ENCODE measurements around the gene SPG21. TPM values are rescaled to one million over a fixed set of nuclear protein-coding genes. Genes with fewer than 3 reads are reported as not detected.

SPG21 gene
- total RNA-seq, 6 donors from 2014 or later = 58.8 to 113 (median 94.7) TPM

- no peaks in the 10 kb centered on the region for H3K36me3 ChIP-seq
- WGBS, 2 donors = 92% methylated on average over 11 of the region's 11 CpGs
- DNase-seq (no peak), ATAC-seq (ENCODE audit: low FRiP score in 2 of 2) (no peak)
- no peak overlapping the region for H3K27ac ChIP-seq
- H3K9me3 ChIP-seq = no peaks in the 10 kb centered on the region
- TF ChIP-seq POLR2AphosphoS5 (IDR thresholded peaks at IDR 0.05) (no peak), EP300 (IDR thresholded peaks at IDR 0.05) (no peak), CTCF (IDR thresholded peaks at IDR 0.05) (no peak), POLR2A (IDR thresholded peaks at IDR 0.05) (no peak)
- no peaks in the 10 kb centered on the region for H3K27me3 ChIP-seq
- H3K4me1 ChIP-seq = peaks cover 0 to 10% (median 9%) of the 10 kb centered on the region in 4 donors
- H3K4me3 ChIP-seq = no peak overlapping the region
Observed at GRCh38 chr15:65034719-65035118, 45.0 kb upstream of the SPG21 start.

DNA sequence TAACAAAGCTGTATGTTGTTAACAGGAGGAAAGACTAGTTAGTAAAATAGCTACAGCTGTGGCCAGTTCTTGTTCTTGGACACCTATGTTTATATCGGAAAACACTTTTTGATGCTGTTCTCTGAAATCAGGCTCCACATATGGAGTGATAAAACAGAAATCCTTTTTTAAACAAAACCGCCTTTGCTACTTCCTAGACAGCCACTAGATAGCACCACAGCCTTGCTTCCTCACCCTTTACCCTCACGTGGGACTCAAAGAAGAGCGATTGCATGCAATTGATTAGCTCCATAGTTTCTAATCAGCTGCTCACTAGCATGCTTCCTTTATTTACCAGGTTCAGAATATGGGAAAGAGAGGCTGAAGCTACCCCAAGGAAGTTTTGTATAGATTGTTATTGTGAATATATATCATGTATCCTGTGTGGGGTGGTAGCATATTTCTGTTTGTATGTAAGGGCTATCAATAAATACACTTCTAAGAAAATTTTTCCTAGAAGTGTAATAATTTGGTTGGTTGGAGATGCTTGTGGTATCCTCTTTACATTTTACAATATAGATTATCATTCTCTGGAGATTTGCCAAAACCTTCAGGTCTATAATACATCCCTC, 44.0 kb upstream of the SPG21 start:
- ATAC-seq (ENCODE audit: low FRiP score in 2 of 2) = peak; percentile 53 to 68
- WGBS, 2 donors = 11 to 14% methylated on average over 4 of the region's 4 CpGs
- no peak overlapping the region for H3K27ac ChIP-seq

DNA sequence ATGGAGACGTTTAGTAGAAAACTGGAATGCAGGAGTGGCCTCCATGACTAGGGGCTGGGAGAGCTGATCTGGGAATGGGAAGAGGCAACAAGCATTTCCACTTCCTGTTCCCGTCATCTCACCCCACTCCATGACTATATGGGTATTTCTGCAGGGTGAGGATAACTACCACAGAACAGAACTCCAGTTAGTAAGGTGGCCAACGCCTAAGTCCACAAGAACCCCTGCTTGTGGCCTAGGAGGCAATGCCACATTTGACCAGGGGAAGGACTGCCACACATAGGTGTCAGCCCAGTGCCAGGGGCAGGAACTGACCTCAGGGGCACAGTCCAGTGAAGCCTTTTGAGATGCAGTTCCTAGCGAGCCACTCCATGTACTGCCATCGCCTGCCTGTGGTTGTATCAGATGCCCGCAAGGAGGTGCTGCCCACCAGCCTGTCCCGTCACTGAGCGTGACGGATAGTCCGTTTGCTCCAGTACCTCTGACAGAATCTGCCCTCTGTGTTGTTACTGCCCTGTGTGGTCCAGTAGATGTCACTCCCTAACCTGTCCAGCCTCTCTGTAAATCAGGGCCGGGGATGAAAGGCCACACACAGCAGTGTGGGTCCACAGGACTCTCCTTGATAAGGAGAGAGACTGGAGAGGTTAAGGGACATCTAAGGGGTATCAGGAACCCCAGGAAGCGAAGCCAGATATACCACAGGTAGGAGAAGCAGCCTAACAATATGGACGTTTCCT, 43.3 kb upstream of the SPG21 start:
- ATAC-seq (ENCODE audit: low FRiP score in 2 of 2) (peak; percentile 63 to 90), DNase-seq (peak in 1 of 2 donors; percentile 82)
- Histone ChIP-seq H3K27me3 (no peaks in the 10 kb centered on the region), H3K9me3 (no peaks in the 10 kb centered on the region), H3K36me3 (no peaks in the 10 kb centered on the region), H3K27ac (no peak overlapping the region), H3K4me1 (peaks cover 10 to 19% (median 17%) of the 10 kb centered on the region in 4 donors), H3K4me3 (no peak overlapping the region)
- WGBS, 2 donors = 30% methylated on average over 9 to 13 of the region's 13 CpGs
- TF ChIP-seq POLR2AphosphoS5 (IDR thresholded peaks at IDR 0.05) (no peak), CTCF (IDR thresholded peaks at IDR 0.05) (peak; percentile 56 to 89 (median 65))

More for the DNA sequence above, 44.0 kb upstream of the SPG21 start:
- no peak for DNase-seq
- TF ChIP-seq CTCF (IDR thresholded peaks at IDR 0.05) (peak in 3 of 6 experiments; percentile 24 to 40 (median 26)), POLR2AphosphoS5 (IDR thresholded peaks at IDR 0.05) (no peak)
- Histone ChIP-seq H3K27me3 (no peaks in the 10 kb centered on the region), H3K4me1 (peaks cover 2 to 11% (median 10%) of the 10 kb centered on the region in 4 donors), H3K36me3 (no peaks in the 10 kb centered on the region), H3K4me3 (no peak overlapping the region), H3K9me3 (no peaks in the 10 kb centered on the region)

DNA sequence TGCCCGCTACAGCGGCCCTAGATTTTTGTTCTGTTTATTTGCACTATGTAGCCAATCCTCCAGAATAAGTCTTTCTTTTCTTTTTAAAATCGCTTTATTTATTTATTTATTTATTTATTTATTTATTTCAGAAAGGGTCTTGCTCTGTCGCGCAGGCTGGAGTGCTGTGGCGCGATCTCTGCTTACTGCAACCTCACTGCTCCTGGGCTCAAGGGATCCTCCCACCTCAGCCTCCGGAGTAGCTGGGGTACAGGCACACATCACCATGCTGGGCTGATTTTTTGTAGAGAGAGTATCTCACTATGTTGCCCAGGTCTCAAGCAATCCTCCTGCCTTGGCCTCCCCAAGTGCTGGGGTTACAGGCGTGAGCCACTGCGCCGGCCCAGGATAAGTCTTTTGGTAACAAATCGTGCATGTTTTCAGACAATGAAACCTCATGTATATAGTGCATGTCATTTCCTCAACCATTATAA, 40.1 kb upstream of the SPG21 start:
- Histone ChIP-seq H3K4me1 (peaks cover 17 to 27% (median 22%) of the 10 kb centered on the region in 4 donors), H3K4me3 (peak overlapping the region in 3 of 4 donors; percentile 64 to 92 (median 86)), H3K9me3 (no peaks in the 10 kb centered on the region), H3K27me3 (no peaks in the 10 kb centered on the region), H3K36me3 (peaks cover 0 to 18% (median 7%) of the 10 kb centered on the region in 4 donors), H3K27ac (peak overlapping the region in 2 of 4 donors; percentile 73 to 84)
- DNase-seq (no peak), ATAC-seq (ENCODE audit: low FRiP score in 2 of 2) (no peak)
- WGBS, 2 donors = 56 to 59% methylated on average over 12 of the region's 12 CpGs
- TF ChIP-seq CTCF (IDR thresholded peaks at IDR 0.05) = no peak
- no peak for TF ChIP-seq POLR2AphosphoS5 (IDR thresholded peaks at IDR 0.05)
- TF ChIP-seq POLR2A (IDR thresholded peaks at IDR 0.05) = no peak
- TF ChIP-seq EP300 (IDR thresholded peaks at IDR 0.05) = no peak

All from upper lobe of left lung (tissue), 6 donors.